ELF-1 (cell line): ENCODE measurements around the gene JUP.

Experiments used
- DNase-seq: peaks from one replicate; pipeline ENCODE4 v3.0.0-alpha.2; 2016; ENCODE audit warnings: low read depth, low spot score

JUP gene

GRCh38 chr17:41781404-41782110, 5.0 kb downstream of the JUP start:
- DNase-seq, result no peak

GRCh38 chr17:41779954-41780353, 6.6 kb downstream of the JUP start:
- no peak for DNase-seq

GRCh38 chr17:41777574-41778188, 8.8 kb downstream of the JUP start:
- DNase-seq, result no peak

- DNase-seq, result peak; percentile 78
These were observed 9.3 kb downstream of the JUP start for GRCh38 chr17:41777157-41777573.

- peak; percentile 32 for DNase-seq
These were observed 10.1 kb downstream of the JUP start for GRCh38 chr17:41776262-41776900.

GRCh38 chr17:41775394-41776226, 10.9 kb downstream of the JUP start:
- DNase-seq, result peak; percentile 66

- peak; percentile 46 for DNase-seq
These were observed 12.7 kb downstream of the JUP start for GRCh38 chr17:41773731-41774193.

GRCh38 chr17:41773190-41773588, 13.3 kb downstream of the JUP start:
- peak; percentile 89 for DNase-seq

GRCh38 chr17:41772586-41773189, 13.8 kb downstream of the JUP start:
- no peak for DNase-seq

GRCh38 chr17:41772218-41772585, 14.3 kb downstream of the JUP start:
- peak; percentile 88 for DNase-seq

- DNase-seq, result no peak
These were observed 14.9 kb downstream of the JUP start for GRCh38 chr17:41771389-41772206.

- DNase-seq, result no peak
These were observed 16.5 kb downstream of the JUP start for GRCh38 chr17:41769985-41770384.

- DNase-seq, result no peak
These were observed 17.1 kb downstream of the JUP start for GRCh38 chr17:41769346-41769862.

- no peak for DNase-seq
These were observed 17.7 kb downstream of the JUP start for GRCh38 chr17:41768682-41769288.

GRCh38 chr17:41767324-41768042, 19.0 kb downstream of the JUP start:
- no peak for DNase-seq

GRCh38 chr17:41766135-41766534, 20.4 kb downstream of the JUP start:
- no peak for DNase-seq

GRCh38 chr17:41763327-41763726, 23.2 kb downstream of the JUP start:
- DNase-seq, result no peak

GRCh38 chr17:41762841-41763240, 23.7 kb downstream of the JUP start:
- DNase-seq, result peak; percentile 28

GRCh38 chr17:41762391-41762790, 24.1 kb downstream of the JUP start:
- no peak for DNase-seq
